Uterus (tissue), 2 donors: ENCODE measurements around the gene NPHP1.

Experiments used
- CTCF ChIP-seq, 4 experiments: fragments of 200-600 bp in 2 of 4; fragments of 450-650 bp in 2 of 4; sonication (generic) in 2 of 4; IDR thresholded peaks; one replicate each; pipeline ENCODE4 v1.5.1; 2016 to 2019; ENCODE audit warnings: antibody characterized with exemption in 4 of 4, mild to moderate bottlenecking in 2 of 4, moderate library complexity in 1 of 4
- POLR2A ChIP-seq, 2 donors: fragments of 450-650 bp; IDR thresholded peaks; one replicate each; pipeline ENCODE4 v1.6.1; 2016; ENCODE audit warnings: antibody characterized with exemption in 2 of 2, mild to moderate bottlenecking in 1 of 2, moderate library complexity in 1 of 2

- no peak for TF ChIP-seq CTCF (IDR thresholded peaks at IDR 0.05)
- no peak for TF ChIP-seq POLR2A (IDR thresholded peaks at IDR 0.05)
Observed at GRCh38 chr2:110134025-110134424, 70.8 kb downstream of the NPHP1 start.
